Panc1 (cell line): ENCODE data around the gene PARP15. TPM values are rescaled to one million over a fixed set of nuclear protein-coding genes. Genes with fewer than 3 reads are reported as not detected.

ENCODE experiments used
- ATAC-seq: fragments of 200-7000 bp; cut with Tn5 transposase; 2 replicates; pipeline ENCODE4 v1.9.1; 2020; ENCODE audit warnings: mild to moderate bottlenecking, moderate library complexity
- BruUV-seq: library from RNA; stranded (reverse); fragments of 400-500 nt; replicated peaks from 2 replicates; lab custom pipeline; 2021; lab: Mats Ljungman, UMichigan
- CTCF ChIA-PET: fragments of 300-600 bp; sonication (Branson Sonifier 250); formaldehyde crosslinking; loops from one replicate; lab custom pipeline; 2022; ENCODE audit warnings: antibody characterized with exemption; lab: Charles Lee
- POLR2A ChIA-PET: fragments of 300-600 bp; sonication (Branson Sonifier 250); formaldehyde crosslinking; loops from one replicate; lab custom pipeline; 2022; ENCODE audit warnings: antibody characterized with exemption; lab: Charles Lee
- DNase-seq: peaks from one replicate; pipeline ENCODE4 v3.0.0-alpha.2; 2010; ENCODE audit warnings: low read depth, low spot score
- H3K27ac ChIP-seq: 2 replicates; pipeline ENCODE4 v1.5.1; 2011; ENCODE audit warnings: mild to moderate bottlenecking, low read length, inconsistent platforms
- H3K27me3 ChIP-seq: fragments of 200-500 bp; sonication (Bioruptor generic); 2 replicates; pipeline ENCODE4 v1.6.0; 2014; ENCODE audit warnings: low read length, inconsistent platforms; ENCODE audit not compliant: control insufficient read depth, insufficient read depth
- H3K36me3 ChIP-seq: fragments of 200-500 bp; sonication (Bioruptor generic); 2 replicates; pipeline ENCODE4 v1.5.1; 2014; ENCODE audit warnings: inconsistent platforms, mild to moderate bottlenecking, low read length, moderate library complexity; ENCODE audit not compliant: control insufficient read depth, insufficient read depth
- H3K4me1 ChIP-seq: 2 replicates; pipeline ENCODE4 v1.5.1; 2011; ENCODE audit warnings: inconsistent platforms, mild to moderate bottlenecking, low read length, moderate library complexity; ENCODE audit not compliant: control insufficient read depth, insufficient read depth
- H3K4me3 ChIP-seq, 2 experiments: 2 replicates each; pipeline ENCODE4 v1.5.1; 2011 to 2012; ENCODE audit warnings: low read depth in 2 of 2, low read length in 2 of 2, mild to moderate bottlenecking in 2 of 2, inconsistent platforms in 1 of 2, moderate library complexity in 1 of 2
- H3K9me3 ChIP-seq: fragments of 200-500 bp; sonication (Bioruptor generic); 2 replicates; pipeline ENCODE4 v1.5.1; 2014; ENCODE audit warnings: low read depth, mild to moderate bottlenecking, inconsistent platforms, low read length, moderate library complexity; ENCODE audit not compliant: control insufficient read depth, insufficient read depth
- CTCF ChIP-seq: fragments of 450-650 bp; IDR thresholded peaks from 2 replicates; pipeline ENCODE4 v1.5.1; 2017; ENCODE audit warnings: mild to moderate bottlenecking
- POLR2AphosphoS5 ChIP-seq: IDR thresholded peaks from 2 replicates; pipeline ENCODE4 v1.6.1; 2012; ENCODE audit warnings: mild to moderate bottlenecking, low read depth, low read length, moderate library complexity
- REST ChIP-seq, 2 experiments: IDR thresholded peaks; 2 replicates each; pipeline ENCODE4 v1.6.1; 2011 to 2012; ENCODE audit warnings: low read depth in 2 of 2, control low read depth in 1 of 2, low read length in 1 of 2, mild to moderate bottlenecking in 1 of 2, moderate library complexity in 1 of 2; ENCODE audit not compliant: insufficient read depth in 1 of 2
- SIN3A ChIP-seq: IDR thresholded peaks from 2 replicates; pipeline ENCODE4 v1.6.1; 2012; ENCODE audit warnings: low read depth, mild to moderate bottlenecking, low read length, moderate library complexity, borderline replicate concordance; ENCODE audit not compliant: insufficient read depth
- TCF7L2 ChIP-seq: IDR thresholded peaks from 2 replicates; pipeline ENCODE4 v1.6.1; 2011; ENCODE audit warnings: mild to moderate bottlenecking, low read depth, low read length, inconsistent platforms
- in situ Hi-C: cut with HindIII; loops from 2 replicates; pipeline ENCODE4 v1.10.0; 2016; ENCODE audit warnings: low sequenced_read_pairs, low pct_unique_long_range_greater_than_20kb
- intact Hi-C: fragments of 100-400 bp; cut with micrococcal nuclease; formaldehyde crosslinking; loops from one replicate; pipeline ENCODE4 v1.10.0; 2022; ENCODE audit not compliant: unreplicated experiment
- total RNA-seq: library from RNA; stranded (reverse); gene quantifications from one replicate; pipeline ENCODE4 v1.2.1, GENCODE V29; 2021; ENCODE audit not compliant: unreplicated experiment

PARP15 gene
- total RNA-seq, 1 experiment from 2014 or later: 0.21 TPM

GRCh38 chr3:122676759-122677158 is 99.3 kb downstream of the PARP15 start:
- POLR2A ChIA-PET: no interaction called here

GRCh38 chr3:122677216-122677615 is 99.8 kb downstream of the PARP15 start:
- ChIA-PET POLR2A (no interaction called here), CTCF (no interaction called here)
- Histone ChIP-seq H3K4me3 (no peak overlapping the region), H3K27ac (no peak overlapping the region), H3K36me3 (no peaks in the 10 kb centered on the region; the same call in 1 of the 2 replicates), H3K27me3 (no peaks in the 10 kb centered on the region), H3K9me3 (no peaks in the 10 kb centered on the region), H3K4me1 (peaks cover 21% of the 10 kb centered on the region)
- ATAC-seq (no peak), DNase-seq (no peak)
- intact Hi-C loops: no loop called here
- in situ Hi-C loops: no loop called here
- BruUV-seq: no TSS peak
- TF ChIP-seq SIN3A (no peak), REST (IDR thresholded peaks at IDR 0.05; ENCODE audit: insufficient read depth in 1 of 2, low read depth in 2 of 2, low read length in 1 of 2) (no peak), POLR2AphosphoS5 (no peak), CTCF (no peak), TCF7L2 (no peak)

More at GRCh38 chr3:122676759-122677158, 99.3 kb downstream of the PARP15 start:
- TF ChIP-seq TCF7L2: no peak
- TF ChIP-seq POLR2AphosphoS5: no peak
- TF ChIP-seq CTCF: no peak
- TF ChIP-seq SIN3A: no peak
- no peak for TF ChIP-seq REST (IDR thresholded peaks at IDR 0.05; ENCODE audit: insufficient read depth in 1 of 2, low read depth in 2 of 2, low read length in 1 of 2)
- no TSS peak for BruUV-seq
- H3K27ac ChIP-seq: no peak overlapping the region
- ATAC-seq (no peak), DNase-seq (no peak)
- no peak overlapping the region for H3K4me3 ChIP-seq
- no peaks in the 10 kb centered on the region for H3K27me3 ChIP-seq
- no peaks in the 10 kb centered on the region for H3K9me3 ChIP-seq
- H3K4me1 ChIP-seq: peaks cover 16% of the 10 kb centered on the region
- CTCF ChIA-PET: no interaction called here
- H3K36me3 ChIP-seq: no peaks in the 10 kb centered on the region; the same call in 1 of the 2 replicates
- in situ Hi-C loops (no loop called here), intact Hi-C loops (no loop called here)
